ENCODE results near the gene FNDC10. TPM values are rescaled to one million over a fixed set of nuclear protein-coding genes. Genes with fewer than 3 reads are reported as not detected.

FNDC10 gene
- total RNA-seq, 2 experiments from 2014 or later: 7.5 to 9.3 TPM

DNA sequence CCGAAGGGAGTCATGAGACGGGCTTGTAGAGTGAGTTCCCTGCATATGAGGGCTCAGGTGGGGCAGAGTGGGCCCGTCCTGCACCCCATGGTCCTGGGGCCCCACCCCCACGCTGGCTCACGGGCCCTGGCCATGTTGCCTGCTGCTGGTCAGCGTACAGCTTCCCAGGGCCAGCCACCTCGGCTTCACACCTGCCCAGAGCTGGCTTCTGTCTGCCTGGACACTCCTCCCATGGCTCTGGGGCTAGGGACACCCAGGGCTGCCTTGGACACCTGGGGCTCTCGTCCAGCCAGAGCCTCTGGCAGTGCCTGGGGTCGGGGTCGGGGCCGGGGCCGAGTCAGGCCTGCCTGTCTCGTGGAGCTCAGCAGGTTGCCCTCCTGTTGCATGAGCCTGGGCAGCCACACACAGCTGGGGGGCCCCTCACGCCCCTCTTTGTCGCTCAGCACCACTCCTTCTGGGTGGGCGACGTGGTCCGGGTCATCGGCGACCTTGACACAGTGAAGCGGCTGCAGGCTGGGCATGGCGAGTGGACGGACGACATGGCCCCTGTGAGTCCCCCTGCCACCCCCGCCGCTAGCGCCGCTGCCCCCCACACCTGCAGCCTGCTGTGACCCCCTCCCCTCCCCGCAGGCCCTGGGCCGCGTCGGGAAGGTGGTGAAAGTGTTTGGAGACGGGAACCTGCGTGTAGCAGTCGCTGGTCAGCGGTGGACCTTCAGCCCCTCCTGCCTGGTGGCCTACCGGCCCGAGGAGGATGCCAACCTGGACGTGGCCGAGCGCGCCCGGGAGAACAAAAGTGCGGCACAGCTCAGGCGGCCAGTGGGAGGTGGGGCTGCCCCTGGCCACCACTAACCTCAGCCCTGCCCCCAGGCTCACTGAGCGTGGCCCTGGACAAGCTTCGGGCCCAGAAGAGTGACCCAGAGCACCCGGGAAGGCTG is 26.5 kb upstream of the FNDC10 start:
- DNase-seq (no peak), ATAC-seq (no peak)
- peaks cover 8% of the 10 kb centered on the region for H3K4me1 Mint-ChIP-seq (ENCODE audit: low read depth)
- H3K4me3 Mint-ChIP-seq: no peak overlapping the region
- no peaks in the 10 kb centered on the region for H3K9me3 Mint-ChIP-seq (ENCODE audit: insufficient read depth)
- POLR2A ChIA-PET: interaction anchor here (1.2 kb wide), 1 partner anchor 11 kb away, joined by 3 read pairs; the partner anchor contains the start of gene MIB2
- CTCF ChIA-PET: no interaction called here
- H3K27ac Mint-ChIP-seq: no peak overlapping the region
- peaks cover 3% of the 10 kb centered on the region for H3K27me3 Mint-ChIP-seq (ENCODE audit: low read depth)
- peaks cover 2% of the 10 kb centered on the region for H3K36me3 Mint-ChIP-seq (ENCODE audit: low read depth)

DNA sequence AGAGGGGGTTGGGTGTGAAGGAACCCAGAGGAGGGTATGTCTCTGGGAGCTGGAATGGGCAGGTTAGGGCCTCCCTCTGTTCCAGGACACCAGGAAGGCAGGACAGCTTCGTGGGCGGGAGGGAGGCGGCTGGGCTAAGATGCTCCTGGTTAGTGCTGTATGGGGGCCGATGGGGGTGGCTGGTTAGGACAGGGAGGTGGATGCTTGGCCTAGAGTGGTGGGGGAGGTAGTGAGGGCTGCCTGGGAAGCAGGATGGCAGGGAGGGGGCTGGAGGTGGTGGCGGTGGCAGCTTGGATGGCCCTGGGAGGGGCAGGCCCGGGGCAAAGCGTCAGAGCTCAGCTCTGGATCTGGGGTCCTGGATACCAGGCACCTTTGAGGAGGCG is 25.9 kb upstream of the FNDC10 start:
- no peaks in the 10 kb centered on the region for H3K9me3 Mint-ChIP-seq (ENCODE audit: insufficient read depth)
- DNase-seq (no peak), ATAC-seq (no peak)
- peaks cover 2% of the 10 kb centered on the region for H3K27me3 Mint-ChIP-seq (ENCODE audit: low read depth)
- peak overlapping the region; percentile 30 for H3K27ac Mint-ChIP-seq
- ChIA-PET CTCF (no interaction called here), POLR2A (interaction anchor here (1.2 kb wide), 1 partner anchor 10 kb away, joined by 3 read pairs; the partner anchor contains the start of gene MIB2)
- peaks cover 7% of the 10 kb centered on the region for H3K4me1 Mint-ChIP-seq (ENCODE audit: low read depth)
- H3K36me3 Mint-ChIP-seq (ENCODE audit: low read depth): peaks cover 2% of the 10 kb centered on the region
- H3K4me3 Mint-ChIP-seq: no peak overlapping the region

DNA sequence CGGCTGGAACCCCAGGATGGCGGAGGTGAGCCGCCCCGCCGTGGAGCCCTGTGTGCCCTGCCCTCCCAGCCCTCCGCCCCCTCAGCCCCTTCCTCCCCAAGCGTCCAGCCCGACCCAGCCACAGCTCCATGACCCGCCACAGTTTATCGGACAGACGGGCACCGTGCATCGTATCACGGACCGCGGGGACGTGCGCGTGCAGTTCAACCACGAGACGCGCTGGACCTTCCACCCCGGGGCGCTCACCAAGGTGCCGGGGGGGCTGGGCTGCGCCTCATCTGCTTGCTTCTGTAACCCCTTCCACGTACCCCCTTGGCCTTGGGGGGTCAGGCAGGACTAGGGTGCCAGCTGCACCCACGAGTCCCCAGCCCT is 25.5 kb upstream of the FNDC10 start:
- Mint-ChIP-seq H3K36me3 (ENCODE audit: low read depth) (peaks cover 2% of the 10 kb centered on the region), H3K27me3 (ENCODE audit: low read depth) (peaks cover 2% of the 10 kb centered on the region), H3K9me3 (ENCODE audit: insufficient read depth) (no peaks in the 10 kb centered on the region), H3K27ac (no peak overlapping the region), H3K4me3 (no peak overlapping the region), H3K4me1 (ENCODE audit: low read depth) (peaks cover 7% of the 10 kb centered on the region)
- ATAC-seq (no peak), DNase-seq (no peak)
- POLR2A ChIA-PET: no interaction called here
- CTCF ChIA-PET: no interaction called here

DNA sequence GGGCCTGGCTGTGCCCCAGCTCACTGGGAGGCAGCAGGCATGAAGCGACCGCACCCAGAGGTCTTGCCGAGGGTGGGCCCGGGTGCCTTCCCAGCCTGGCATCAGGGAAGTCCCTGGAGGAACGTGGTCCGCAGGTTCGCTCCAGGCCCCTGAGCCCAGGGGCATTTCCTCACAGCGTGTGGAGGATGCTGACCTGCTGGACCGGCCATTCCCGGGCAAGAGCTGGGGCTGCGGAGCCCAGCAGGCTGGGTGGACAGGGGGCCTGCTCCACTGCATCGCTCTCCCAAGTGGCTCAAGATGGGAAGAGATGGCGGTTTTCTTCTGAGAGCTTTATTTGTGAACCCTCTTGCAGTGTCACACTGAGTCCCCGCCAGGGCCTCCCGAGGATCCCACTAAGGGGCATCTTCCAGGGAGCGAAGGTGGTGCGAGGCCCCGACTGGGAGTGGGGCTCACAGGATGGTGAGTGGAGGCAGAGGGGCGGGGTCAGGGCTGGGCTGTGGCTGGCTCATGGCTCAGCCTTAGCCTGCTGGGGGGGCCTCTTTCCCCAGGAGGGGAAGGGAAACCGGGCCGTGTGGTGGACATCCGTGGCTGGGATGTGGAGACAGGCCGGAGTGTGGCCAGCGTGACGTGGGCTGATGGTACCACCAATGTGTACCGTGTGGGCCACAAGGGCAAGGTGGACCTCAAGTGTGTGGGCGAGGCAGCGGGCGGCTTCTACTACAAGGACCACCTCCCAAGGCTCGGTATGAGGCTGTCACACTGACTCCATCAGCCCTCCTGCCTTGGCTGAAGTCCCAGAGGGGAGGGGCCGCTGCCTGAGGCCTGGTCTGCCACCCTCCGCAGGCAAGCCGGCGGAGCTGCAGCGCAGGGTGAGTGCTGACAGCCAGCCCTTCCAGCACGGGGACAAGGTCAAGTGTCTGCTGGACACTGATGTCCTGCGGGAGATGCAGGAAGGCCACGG is 24.8 kb upstream of the FNDC10 start:
- H3K27ac Mint-ChIP-seq: no peak overlapping the region
- no peak overlapping the region for H3K4me3 Mint-ChIP-seq
- CTCF ChIA-PET: no interaction called here
- POLR2A ChIA-PET: no interaction called here
- no peaks in the 10 kb centered on the region for H3K36me3 Mint-ChIP-seq (ENCODE audit: low read depth)
- ATAC-seq (no peak), DNase-seq (no peak)
- no peaks in the 10 kb centered on the region for H3K27me3 Mint-ChIP-seq (ENCODE audit: low read depth)
- H3K9me3 Mint-ChIP-seq (ENCODE audit: insufficient read depth): no peaks in the 10 kb centered on the region
- H3K4me1 Mint-ChIP-seq (ENCODE audit: low read depth): peaks cover 4% of the 10 kb centered on the region

DNA sequence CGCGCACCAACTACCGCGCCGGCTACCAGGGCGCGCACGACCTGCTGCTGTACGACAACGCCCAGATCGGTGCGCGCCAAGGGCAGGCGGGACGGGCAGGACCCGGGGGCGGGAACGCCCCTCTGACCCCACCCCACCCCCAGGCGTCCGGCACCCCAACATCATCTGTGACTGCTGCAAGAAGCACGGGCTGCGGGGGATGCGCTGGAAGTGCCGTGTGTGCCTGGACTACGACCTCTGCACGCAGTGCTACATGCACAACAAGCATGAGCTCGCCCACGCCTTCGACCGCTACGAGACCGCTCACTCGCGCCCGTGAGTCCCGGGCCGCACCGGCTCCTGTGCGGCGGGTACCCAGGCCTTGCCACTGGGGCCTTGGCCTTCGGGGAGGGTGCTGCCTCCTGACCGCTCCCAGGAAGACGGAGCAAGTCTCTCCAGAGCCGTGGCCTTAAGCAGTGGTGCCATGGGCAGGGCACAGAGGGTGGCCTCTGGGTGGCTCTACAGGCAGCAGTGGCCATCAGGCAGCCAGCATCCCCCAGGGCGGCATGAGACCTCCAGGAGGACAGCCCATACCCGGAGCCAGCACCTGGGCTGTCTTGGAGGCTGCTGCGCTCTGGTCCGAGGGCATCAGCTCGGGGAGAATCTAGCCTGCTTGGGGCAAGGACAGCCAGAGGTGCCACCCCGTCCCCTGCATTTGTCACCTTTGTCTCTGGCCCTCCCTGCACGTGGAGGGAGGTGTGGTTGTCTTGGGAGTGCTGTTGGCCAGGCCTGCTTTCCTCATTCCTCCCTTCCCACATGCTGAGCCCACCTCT is 23.9 kb upstream of the FNDC10 start:
- ChIA-PET POLR2A (no interaction called here), CTCF (no interaction called here)
- Mint-ChIP-seq H3K4me1 (ENCODE audit: low read depth) (peaks cover 4% of the 10 kb centered on the region), H3K27me3 (ENCODE audit: low read depth) (no peaks in the 10 kb centered on the region), H3K27ac (no peak overlapping the region), H3K36me3 (ENCODE audit: low read depth) (no peaks in the 10 kb centered on the region), H3K9me3 (ENCODE audit: insufficient read depth) (no peaks in the 10 kb centered on the region), H3K4me3 (no peak overlapping the region)
- no peak for DNase-seq
- no peak for ATAC-seq

DNA sequence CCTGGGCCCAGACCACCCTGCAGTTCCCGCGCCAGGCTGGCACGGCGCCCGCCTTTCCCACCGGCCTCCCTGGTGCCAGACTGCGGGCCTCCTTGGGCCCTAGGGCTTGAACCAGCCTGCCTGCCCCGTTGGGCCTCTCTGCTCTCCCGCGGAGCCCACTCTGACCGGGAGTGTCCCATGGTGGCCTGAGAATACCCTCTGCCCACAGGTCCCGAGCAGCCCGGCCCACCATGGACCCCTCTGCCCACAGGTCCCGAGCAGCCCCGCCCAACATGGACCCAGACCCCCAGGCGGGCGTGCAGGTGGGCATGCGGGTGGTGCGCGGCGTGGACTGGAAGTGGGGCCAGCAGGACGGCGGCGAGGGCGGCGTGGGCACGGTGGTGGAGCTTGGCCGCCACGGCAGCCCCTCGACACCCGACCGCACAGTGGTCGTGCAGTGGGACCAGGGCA is 23.3 kb upstream of the FNDC10 start:
- ATAC-seq: no peak
- Mint-ChIP-seq H3K27me3 (ENCODE audit: low read depth) (no peaks in the 10 kb centered on the region), H3K4me3 (no peak overlapping the region)

DNA sequence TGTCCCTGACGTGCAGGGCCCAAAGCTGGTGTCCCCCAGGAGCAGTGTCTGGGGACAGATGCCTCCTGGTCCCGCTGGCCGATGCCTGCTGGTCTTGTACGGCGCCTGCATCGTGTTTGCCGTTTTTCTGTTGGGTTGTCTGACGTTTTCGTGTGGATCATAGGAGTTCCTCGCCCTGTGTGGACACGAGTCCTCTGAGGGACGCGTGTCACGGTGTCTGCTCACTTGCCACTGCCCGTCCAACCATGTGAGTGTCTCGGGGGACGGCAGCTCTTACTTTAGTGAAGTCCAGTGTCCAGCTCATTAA is 22.8 kb upstream of the FNDC10 start:
- Mint-ChIP-seq H3K27me3 (ENCODE audit: low read depth) (no peaks in the 10 kb centered on the region), H3K27ac (no peak overlapping the region), H3K36me3 (ENCODE audit: low read depth) (peaks cover under 1% of the 10 kb centered on the region), H3K4me1 (ENCODE audit: low read depth) (peaks cover 4% of the 10 kb centered on the region), H3K4me3 (no peak overlapping the region), H3K9me3 (ENCODE audit: insufficient read depth) (no peaks in the 10 kb centered on the region)
- POLR2A ChIA-PET: no interaction called here
- DNase-seq (no peak), ATAC-seq (no peak)
- CTCF ChIA-PET: no interaction called here

More for the DNA sequence above, 23.3 kb upstream of the FNDC10 start:
- no peaks in the 10 kb centered on the region for H3K9me3 Mint-ChIP-seq (ENCODE audit: insufficient read depth)
- no peak for DNase-seq
- peaks cover 2% of the 10 kb centered on the region for H3K4me1 Mint-ChIP-seq (ENCODE audit: low read depth)
- POLR2A ChIA-PET: no interaction called here
- H3K36me3 Mint-ChIP-seq (ENCODE audit: low read depth): no peaks in the 10 kb centered on the region
- CTCF ChIA-PET: no interaction called here
- no peak overlapping the region for H3K27ac Mint-ChIP-seq

DNA sequence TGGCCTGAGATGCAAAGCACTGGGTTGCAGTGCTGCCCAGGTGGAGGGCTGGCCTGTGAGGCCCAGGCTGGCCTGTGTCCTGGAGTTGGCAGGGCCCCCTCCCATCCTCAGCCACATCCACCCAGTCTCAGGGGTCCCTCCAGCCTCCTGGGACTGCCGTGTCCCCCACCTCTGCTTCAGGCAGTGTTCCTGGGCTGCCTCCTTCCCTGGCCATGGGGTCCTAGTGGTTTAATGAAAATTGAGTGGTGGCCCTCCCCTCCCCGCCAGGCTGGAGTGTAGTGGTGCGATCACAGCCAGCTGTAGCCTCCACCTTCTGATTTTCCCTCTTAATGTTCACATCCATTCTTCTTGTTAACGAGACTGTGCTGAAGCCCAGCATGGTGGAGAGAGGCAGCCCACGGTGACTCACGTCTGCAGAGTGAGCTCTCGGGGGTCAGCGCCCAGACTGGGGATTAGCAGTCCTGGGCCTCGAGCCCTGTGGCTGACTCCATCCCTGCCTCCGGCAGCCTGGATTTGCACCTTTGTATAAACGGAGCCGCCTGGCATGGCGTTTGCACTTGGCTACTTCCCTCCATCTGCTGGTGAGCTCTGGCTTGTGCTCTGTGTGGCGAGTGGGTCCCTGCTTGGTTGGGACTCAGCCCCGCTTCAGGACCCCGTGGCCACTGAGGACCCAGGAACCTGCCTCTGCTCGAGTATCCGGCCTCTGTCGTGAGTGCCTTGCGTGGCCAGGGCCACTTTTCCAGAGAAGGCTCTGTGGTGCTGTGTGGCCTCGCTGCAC is 22.3 kb upstream of the FNDC10 start:
- CTCF ChIA-PET: no interaction called here
- peaks cover 9% of the 10 kb centered on the region for H3K4me1 Mint-ChIP-seq (ENCODE audit: low read depth)
- POLR2A ChIA-PET: no interaction called here

DNA sequence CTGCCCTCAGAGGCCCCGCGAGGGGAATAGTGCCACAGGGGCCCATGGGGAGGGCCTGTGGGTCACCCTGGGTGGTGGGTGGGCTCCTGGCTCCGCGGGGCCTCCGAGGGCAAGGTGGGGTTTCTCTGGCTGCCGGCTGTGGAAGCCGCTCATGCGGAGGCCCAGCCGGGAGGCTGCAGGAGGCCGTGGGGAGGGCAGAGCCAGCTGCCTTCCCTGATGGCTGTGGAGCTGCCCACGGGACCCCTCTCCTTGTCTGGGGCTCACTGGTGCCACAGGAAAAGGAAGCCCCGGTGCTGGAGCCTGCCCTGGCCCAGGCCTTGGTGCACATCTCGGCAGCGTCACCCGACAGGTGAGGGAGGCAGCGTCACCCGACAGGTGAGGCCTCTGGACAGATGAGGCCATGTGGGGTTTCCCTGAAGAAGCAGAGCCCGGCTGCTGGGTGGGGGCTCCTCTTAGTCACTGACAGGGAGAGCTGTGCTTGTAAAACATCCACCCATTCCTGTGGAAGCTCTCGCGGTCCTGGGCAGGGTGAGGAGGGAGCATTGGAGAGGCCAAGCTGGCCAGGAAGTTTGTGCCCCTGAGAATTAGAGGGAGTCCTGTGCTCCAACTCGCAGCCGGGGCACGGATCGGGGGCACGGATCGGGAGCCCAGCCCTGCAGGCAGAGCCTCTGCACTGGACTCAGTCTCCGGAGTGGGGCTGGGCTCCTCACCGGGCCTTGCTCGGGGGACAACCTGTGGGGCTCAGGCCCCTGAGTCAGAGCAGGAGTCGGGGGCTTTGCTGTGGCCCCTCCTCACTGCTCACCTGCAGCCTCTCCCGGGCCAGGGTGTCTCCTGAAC is 21.5 kb upstream of the FNDC10 start:
- Mint-ChIP-seq H3K4me1 (ENCODE audit: low read depth) (peaks cover 17% of the 10 kb centered on the region), H3K4me3 (no peak overlapping the region), H3K27me3 (ENCODE audit: low read depth) (no peaks in the 10 kb centered on the region), H3K27ac (no peak overlapping the region), H3K36me3 (ENCODE audit: low read depth) (peaks cover 4% of the 10 kb centered on the region), H3K9me3 (ENCODE audit: insufficient read depth) (no peaks in the 10 kb centered on the region)
- ATAC-seq: no peak
- CTCF ChIA-PET: no interaction called here
- no peak for DNase-seq
- POLR2A ChIA-PET: no interaction called here

More for the DNA sequence above, 22.3 kb upstream of the FNDC10 start:
- Mint-ChIP-seq H3K36me3 (ENCODE audit: low read depth) (peaks cover 4% of the 10 kb centered on the region), H3K9me3 (ENCODE audit: insufficient read depth) (no peaks in the 10 kb centered on the region), H3K27ac (no peak overlapping the region), H3K27me3 (ENCODE audit: low read depth) (no peaks in the 10 kb centered on the region), H3K4me3 (no peak overlapping the region)
- DNase-seq: no peak
- no peak for ATAC-seq

DNA sequence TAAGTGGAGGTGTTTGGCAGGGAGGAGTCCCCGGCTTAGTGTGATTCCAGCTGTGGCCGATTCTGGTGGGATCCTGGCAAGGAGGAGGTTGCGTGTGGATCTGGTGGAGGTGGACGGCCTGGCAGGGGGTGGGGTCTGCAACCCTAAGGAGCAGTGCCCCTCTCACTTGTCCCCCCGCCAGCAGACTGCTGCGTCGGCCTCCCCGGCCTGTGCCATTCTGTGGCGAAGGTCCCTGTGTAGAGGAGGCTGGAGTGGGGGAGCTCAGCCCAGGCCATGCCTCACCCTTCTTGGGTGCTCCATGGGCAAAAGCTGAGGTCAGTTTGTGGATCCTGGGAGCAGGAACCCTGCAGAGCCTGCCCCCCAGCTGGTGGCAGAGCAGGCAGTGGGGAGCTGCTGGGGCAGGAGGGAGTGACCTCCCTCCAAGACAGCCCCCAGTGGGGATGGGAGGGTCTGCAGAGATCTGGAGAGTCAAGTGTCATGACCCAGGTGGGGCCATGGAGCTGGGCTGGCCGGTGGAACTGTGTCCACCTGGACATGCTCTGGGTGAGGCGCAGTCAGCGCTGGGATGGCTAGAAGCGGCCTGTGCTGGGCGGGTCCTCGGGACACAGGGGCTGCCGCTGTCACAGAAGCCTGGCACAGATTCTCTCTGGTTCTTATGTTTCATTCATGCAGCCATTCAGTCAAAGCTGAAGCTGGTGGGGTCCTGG is 20.7 kb upstream of the FNDC10 start:
- Mint-ChIP-seq H3K27me3 (ENCODE audit: low read depth) (no peaks in the 10 kb centered on the region), H3K36me3 (ENCODE audit: low read depth) (peaks cover 4% of the 10 kb centered on the region), H3K4me1 (ENCODE audit: low read depth) (peaks cover 17% of the 10 kb centered on the region), H3K9me3 (ENCODE audit: insufficient read depth) (no peaks in the 10 kb centered on the region), H3K27ac (no peak overlapping the region), H3K4me3 (no peak overlapping the region)
- DNase-seq (no peak), ATAC-seq (no peak)
- CTCF ChIA-PET: no interaction called here
- POLR2A ChIA-PET: no interaction called here
